ENCODE results near the gene HNF1A.
A peak's percentile ranks its signal among the peaks of the same experiment; 100 is the strongest.

HNF1A gene

GRCh38 chr12:121004253-121004815 is 26.0 kb downstream of the HNF1A start:
- peaks cover 2% of the 10 kb centered on the region for H3K4me1 Mint-ChIP-seq (ENCODE audit: low read depth)
- H3K27ac Mint-ChIP-seq, result no peak overlapping the region
- no peaks in the 10 kb centered on the region for H3K9me3 Mint-ChIP-seq (ENCODE audit: low read depth)
- H3K4me3 Mint-ChIP-seq, result no peak overlapping the region
- no peaks in the 10 kb centered on the region for H3K27me3 Mint-ChIP-seq
- H3K36me3 Mint-ChIP-seq, result peaks cover 8% of the 10 kb centered on the region

- peaks cover 2% of the 10 kb centered on the region for H3K4me1 Mint-ChIP-seq (ENCODE audit: low read depth)
- no peaks in the 10 kb centered on the region for H3K27me3 Mint-ChIP-seq
- peaks cover 8% of the 10 kb centered on the region for H3K36me3 Mint-ChIP-seq
- no peaks in the 10 kb centered on the region for H3K9me3 Mint-ChIP-seq (ENCODE audit: low read depth)
- no peak overlapping the region for H3K4me3 Mint-ChIP-seq
- H3K27ac Mint-ChIP-seq, result no peak overlapping the region
Measured at GRCh38 chr12:121005346-121005815, 27.0 kb downstream of the HNF1A start.

DNA sequence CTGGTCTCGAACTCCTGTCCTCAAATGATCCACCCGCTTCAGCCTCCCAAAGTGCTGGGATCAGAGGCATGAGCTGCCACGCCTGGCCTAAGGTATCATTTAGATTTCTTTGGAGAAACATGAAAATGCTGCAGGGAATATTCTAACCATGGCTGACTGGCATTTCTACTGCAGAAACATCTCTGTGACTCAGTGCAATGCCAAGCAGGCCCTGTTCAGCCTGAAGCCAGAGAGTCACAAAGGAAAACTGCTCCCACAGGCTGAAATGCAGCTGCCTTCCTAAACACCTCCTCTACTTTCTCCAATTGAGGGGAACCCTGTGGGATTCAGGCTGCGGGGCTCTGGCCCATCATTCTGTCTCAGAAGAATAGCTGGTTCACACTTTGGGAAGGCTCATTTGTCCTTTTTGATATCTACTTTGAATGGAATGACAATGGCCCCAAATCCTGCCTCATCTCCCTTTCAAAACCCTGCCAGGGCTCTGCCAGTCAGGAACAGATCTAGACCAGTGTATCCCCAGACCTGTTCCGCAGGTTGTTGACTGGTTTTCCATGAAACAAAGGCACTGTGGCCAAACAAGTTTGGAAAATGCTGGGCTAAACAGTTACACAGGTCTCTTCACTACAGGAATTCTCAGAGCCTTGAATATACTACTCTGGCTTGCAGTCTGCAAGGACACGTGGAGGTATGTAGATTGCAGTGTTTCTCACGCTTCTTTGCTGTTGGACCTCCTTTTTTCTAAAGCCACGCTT is 30.2 kb downstream of the HNF1A start:
- Mint-ChIP-seq H3K27me3 (no peaks in the 10 kb centered on the region), H3K4me1 (ENCODE audit: low read depth) (peaks cover 5% of the 10 kb centered on the region), H3K4me3 (no peak overlapping the region), H3K27ac (no peak overlapping the region), H3K36me3 (peaks cover 17% of the 10 kb centered on the region), H3K9me3 (ENCODE audit: low read depth) (no peaks in the 10 kb centered on the region)

GRCh38 chr12:121009741-121010140 is 31.4 kb downstream of the HNF1A start:
- H3K27ac Mint-ChIP-seq, result no peak overlapping the region
- H3K4me1 Mint-ChIP-seq (ENCODE audit: low read depth), result peaks cover 9% of the 10 kb centered on the region
- H3K4me3 Mint-ChIP-seq, result no peak overlapping the region
- no peaks in the 10 kb centered on the region for H3K27me3 Mint-ChIP-seq
- no peaks in the 10 kb centered on the region for H3K9me3 Mint-ChIP-seq (ENCODE audit: low read depth)
- peaks cover 19% of the 10 kb centered on the region for H3K36me3 Mint-ChIP-seq

DNA sequence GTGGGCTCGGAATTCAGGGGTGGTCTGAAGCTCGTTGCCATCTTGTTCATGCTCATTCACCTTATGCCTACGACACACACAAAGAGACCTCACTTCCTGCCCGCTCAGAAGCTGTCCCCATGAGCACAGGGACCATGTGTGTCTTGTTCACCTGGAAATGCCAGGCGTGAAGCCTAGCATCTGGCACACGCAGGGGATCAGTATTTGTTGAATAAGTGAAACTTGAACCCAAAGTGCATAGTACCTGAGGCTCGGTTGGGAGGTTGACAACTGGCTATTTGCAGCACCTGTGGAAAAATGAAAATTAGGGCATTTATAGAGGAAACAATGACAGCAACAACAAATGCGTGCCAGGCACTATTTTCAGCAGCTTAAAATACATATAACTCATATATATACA is 32.5 kb downstream of the HNF1A start:
- peaks cover 14% of the 10 kb centered on the region for H3K36me3 Mint-ChIP-seq
- H3K4me3 Mint-ChIP-seq, result no peak overlapping the region
- no peaks in the 10 kb centered on the region for H3K27me3 Mint-ChIP-seq
- H3K9me3 Mint-ChIP-seq (ENCODE audit: low read depth), result no peaks in the 10 kb centered on the region
- no peak overlapping the region for H3K27ac Mint-ChIP-seq
- H3K4me1 Mint-ChIP-seq (ENCODE audit: low read depth), result peaks cover 18% of the 10 kb centered on the region

DNA sequence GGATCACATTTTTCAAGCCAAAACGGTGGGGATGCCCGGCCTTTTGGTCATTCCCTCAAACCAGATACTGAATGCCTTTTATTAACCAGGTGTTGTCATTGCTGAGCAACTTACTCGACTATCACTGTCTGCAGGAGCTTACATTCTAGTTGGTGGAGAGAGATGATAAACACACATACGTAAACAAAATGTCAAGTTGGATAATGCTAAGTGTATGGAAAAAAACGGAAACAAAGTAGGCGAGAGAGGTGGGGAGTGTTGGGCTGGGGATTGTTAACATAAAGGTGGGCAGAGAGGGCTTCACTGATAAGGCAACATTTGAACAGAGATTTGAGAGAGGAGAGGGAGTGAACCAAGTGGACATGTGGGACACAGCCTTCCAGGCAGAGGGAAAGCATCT is 33.5 kb downstream of the HNF1A start:
- H3K4me3 Mint-ChIP-seq, result no peak overlapping the region
- peaks cover 14% of the 10 kb centered on the region for H3K36me3 Mint-ChIP-seq
- peaks cover 24% of the 10 kb centered on the region for H3K4me1 Mint-ChIP-seq (ENCODE audit: low read depth)
- no peaks in the 10 kb centered on the region for H3K27me3 Mint-ChIP-seq
- no peak overlapping the region for H3K27ac Mint-ChIP-seq
- no peaks in the 10 kb centered on the region for H3K9me3 Mint-ChIP-seq (ENCODE audit: low read depth)

- Mint-ChIP-seq H3K27ac (peak overlapping the region; percentile 34), H3K27me3 (no peaks in the 10 kb centered on the region), H3K4me1 (ENCODE audit: low read depth) (peaks cover 24% of the 10 kb centered on the region), H3K4me3 (peak overlapping the region; percentile 23), H3K36me3 (peaks cover 11% of the 10 kb centered on the region), H3K9me3 (ENCODE audit: low read depth) (no peaks in the 10 kb centered on the region)
Measured at GRCh38 chr12:121013715-121014114, 35.4 kb downstream of the HNF1A start.

GRCh38 chr12:121015825-121016766 is 37.8 kb downstream of the HNF1A start, which contains the start of gene C12orf43:
TSS of gene C12orf43 (minus strand) at chr12:121016487. CDS start at chr12:121016474, 13 bp downstream.
- H3K36me3 Mint-ChIP-seq, result peaks cover 9% of the 10 kb centered on the region

GRCh38 chr12:121017966-121018491 is 39.7 kb downstream of the HNF1A start:
- Mint-ChIP-seq H3K27me3 (no peaks in the 10 kb centered on the region), H3K27ac (no peak overlapping the region), H3K4me3 (no peak overlapping the region), H3K4me1 (ENCODE audit: low read depth) (peaks cover 20% of the 10 kb centered on the region), H3K36me3 (peaks cover 5% of the 10 kb centered on the region), H3K9me3 (ENCODE audit: low read depth) (no peaks in the 10 kb centered on the region)

More at GRCh38 chr12:121015825-121016766, 37.8 kb downstream of the HNF1A start, which contains the start of gene C12orf43:
- Mint-ChIP-seq H3K4me1 (ENCODE audit: low read depth) (peaks cover 24% of the 10 kb centered on the region), H3K27me3 (no peaks in the 10 kb centered on the region), H3K27ac (peak within 1 kb of the TSS; percentile 100), H3K4me3 (peak within 1 kb of the TSS; percentile 100), H3K9me3 (ENCODE audit: low read depth) (no peaks in the 10 kb centered on the region)

GRCh38 chr12:121018860-121019617 is 40.7 kb downstream of the HNF1A start:
- Mint-ChIP-seq H3K4me3 (no peak overlapping the region), H3K27ac (no peak overlapping the region), H3K27me3 (no peaks in the 10 kb centered on the region), H3K4me1 (ENCODE audit: low read depth) (peaks cover 17% of the 10 kb centered on the region), H3K36me3 (peaks cover 4% of the 10 kb centered on the region), H3K9me3 (ENCODE audit: low read depth) (no peaks in the 10 kb centered on the region)

- Mint-ChIP-seq H3K36me3 (peaks cover 6% of the 10 kb centered on the region), H3K9me3 (ENCODE audit: low read depth) (no peaks in the 10 kb centered on the region), H3K4me1 (ENCODE audit: low read depth) (no peaks in the 10 kb centered on the region)
Measured at GRCh38 chr12:121021754-121022153, 43.4 kb downstream of the HNF1A start.

DNA sequence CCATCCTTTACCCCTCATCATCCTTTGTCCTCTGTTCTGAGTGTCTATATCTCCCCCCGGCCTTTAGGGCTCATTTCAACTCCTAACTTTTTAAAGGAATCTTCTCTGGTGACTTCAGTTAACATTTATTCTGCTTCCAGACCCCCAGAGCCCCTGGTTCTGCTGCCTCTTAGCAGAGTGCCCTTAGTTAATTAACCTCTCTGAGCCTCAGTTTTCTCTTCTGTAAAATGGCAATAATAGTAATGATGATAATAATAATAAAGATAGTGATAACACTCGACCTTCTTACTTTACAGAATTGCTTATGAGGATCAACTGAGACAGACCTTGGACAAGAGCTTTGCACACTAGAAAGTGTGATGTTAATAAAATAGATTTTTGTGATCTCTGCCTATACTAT is 44.4 kb downstream of the HNF1A start:
- H3K4me1 Mint-ChIP-seq (ENCODE audit: low read depth), result no peaks in the 10 kb centered on the region
- H3K4me3 Mint-ChIP-seq, result no peak overlapping the region
- H3K36me3 Mint-ChIP-seq, result peaks cover 9% of the 10 kb centered on the region
- H3K27me3 Mint-ChIP-seq, result no peaks in the 10 kb centered on the region
- no peaks in the 10 kb centered on the region for H3K9me3 Mint-ChIP-seq (ENCODE audit: low read depth)
- no peak overlapping the region for H3K27ac Mint-ChIP-seq

More at GRCh38 chr12:121021754-121022153, 43.4 kb downstream of the HNF1A start:
- Mint-ChIP-seq H3K27me3 (no peaks in the 10 kb centered on the region), H3K4me3 (no peak overlapping the region), H3K27ac (no peak overlapping the region)

DNA sequence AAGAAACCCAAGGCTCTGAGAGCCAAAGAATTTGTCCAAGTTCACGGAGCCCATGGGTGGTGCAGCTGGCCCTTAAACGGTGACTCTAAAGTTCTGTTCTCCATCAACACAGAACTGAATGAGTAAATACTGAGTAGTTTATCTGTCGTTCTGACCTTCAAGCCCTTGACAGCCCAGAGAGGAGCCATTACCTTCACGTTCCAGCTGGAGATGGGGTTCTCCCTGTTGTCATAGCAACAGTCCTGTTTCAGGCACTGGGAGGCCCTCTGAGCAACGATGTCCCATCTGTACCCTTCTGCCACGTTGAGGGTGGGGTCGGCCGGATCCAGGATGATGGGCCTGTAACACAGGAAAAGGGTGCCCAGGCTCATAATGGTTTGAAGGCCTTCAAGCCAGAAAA is 45.5 kb downstream of the HNF1A start:
- H3K27ac Mint-ChIP-seq, result no peak overlapping the region

More for the DNA sequence above, 45.5 kb downstream of the HNF1A start:
- no peaks in the 10 kb centered on the region for H3K9me3 Mint-ChIP-seq (ENCODE audit: low read depth)
- no peaks in the 10 kb centered on the region for H3K27me3 Mint-ChIP-seq
- no peaks in the 10 kb centered on the region for H3K4me1 Mint-ChIP-seq (ENCODE audit: low read depth)
- no peak overlapping the region for H3K4me3 Mint-ChIP-seq
- H3K36me3 Mint-ChIP-seq, result peaks cover 13% of the 10 kb centered on the region

Measured in activated naive CD8-positive, alpha-beta T cell (primary cell).